ENCODE data around the gene FAXDC2. TPM values are rescaled to one million over a fixed set of nuclear protein-coding genes. Genes with fewer than 3 reads are reported as not detected.

Gene FAXDC2
- total and polyA plus RNA-seq, 9 of the 15 experiments (the other 6 are each of a cell fraction or from before 2014, with no cell fraction given): 2.4 to 30.0 (median 9.9) TPM

DNA sequence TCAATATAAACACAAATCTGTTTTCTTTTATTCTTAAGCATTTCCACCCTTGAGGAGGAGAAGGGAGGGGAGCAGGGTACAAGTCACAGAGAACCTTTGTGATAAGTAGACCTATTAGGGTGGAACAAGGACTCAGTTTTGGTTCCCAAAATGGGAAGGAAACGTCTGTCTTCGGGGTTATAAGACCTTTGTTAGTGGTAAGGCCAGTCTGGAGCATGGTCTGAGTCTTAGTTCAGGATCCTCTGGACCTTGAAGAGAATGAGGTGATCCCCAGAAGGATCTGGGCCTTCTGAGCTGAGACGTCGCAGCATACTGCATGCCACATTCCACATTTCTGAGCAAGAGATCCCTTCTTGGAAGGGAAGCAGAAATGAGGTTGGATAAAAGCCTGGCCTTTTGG, 37.2 kb downstream of the FAXDC2 start:
- intact Hi-C loops (cut with micrococcal nuclease) (loop anchor here (2.0 kb wide), 1 partner anchor 58 kb away; the partner anchor contains the start of gene LARP1), in situ Hi-C loops (cut with MboI) (no loop called here)
- H3K27ac ChIP-seq (ENCODE audit: extremely low read depth, low read depth, low read length): no peak overlapping the region
- peaks cover 10 to 14% of the 10 kb centered on the region in 2 experiments; a peak in 4 of 5 replicates for H3K4me1 ChIP-seq (replicated peaks in 1 of 2; ENCODE audit: control insufficient read depth in 2 of 2, insufficient read depth in 2 of 2, low read length in 2 of 2)
- peaks cover 6% of the 10 kb centered on the region; the same call in 1 of the 3 replicates for H3K79me2 ChIP-seq (ENCODE audit: control insufficient read depth, insufficient read depth, low read length)
- H3K9ac ChIP-seq (ENCODE audit: insufficient read depth in 1 of 2, low read depth in 2 of 2, low read length in 2 of 2): no peak overlapping the region
- H3K36me3 ChIP-seq (ENCODE audit: control insufficient read depth, insufficient read depth, low read length): peaks cover 94% of the 10 kb centered on the region
- no peak overlapping the region for H3K4me3 ChIP-seq
- no peaks in the 10 kb centered on the region for H3K9me3 ChIP-seq (replicated peaks; ENCODE audit: control insufficient read depth, insufficient read depth, low read depth, low read length)
- CTCF ChIA-PET (ENCODE audit: low intra/inter-chr PET ratio): no interaction called here
- ATAC-seq (no peak), FAIRE-seq (no peak), DNase-seq (ENCODE audit: extremely low read depth in 1 of 4, low spot score in 3 of 4) (no peak)
- H4K20me1 ChIP-seq (replicated peaks; ENCODE audit: control insufficient read depth, insufficient read depth, low read length): peaks cover 3% of the 10 kb centered on the region; the same call in 1 of the 2 replicates
- no peak overlapping the region for H2AFZ ChIP-seq (ENCODE audit: low read depth, low read length)
- BruUV-seq (replicated peaks): no TSS peak
- TF ChIP-seq, protein P1, sequence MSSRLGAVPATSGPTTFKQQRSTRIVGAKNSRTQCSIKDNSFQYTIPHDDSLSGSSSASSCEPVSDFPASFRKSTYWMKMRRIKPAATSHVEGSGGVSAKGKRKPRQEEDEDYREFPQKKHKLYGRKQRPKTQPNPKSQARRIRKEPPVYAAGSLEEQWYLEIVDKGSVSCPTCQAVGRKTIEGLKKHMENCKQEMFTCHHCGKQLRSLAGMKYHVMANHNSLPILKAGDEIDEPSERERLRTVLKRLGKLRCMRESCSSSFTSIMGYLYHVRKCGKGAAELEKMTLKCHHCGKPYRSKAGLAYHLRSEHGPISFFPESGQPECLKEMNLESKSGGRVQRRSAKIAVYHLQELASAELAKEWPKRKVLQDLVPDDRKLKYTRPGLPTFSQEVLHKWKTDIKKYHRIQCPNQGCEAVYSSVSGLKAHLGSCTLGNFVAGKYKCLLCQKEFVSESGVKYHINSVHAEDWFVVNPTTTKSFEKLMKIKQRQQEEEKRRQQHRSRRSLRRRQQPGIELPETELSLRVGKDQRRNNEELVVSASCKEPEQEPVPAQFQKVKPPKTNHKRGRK (tag; IDR thresholded peaks at IDR 0.05): no peak
- TF ChIP-seq ZNF431 (CRISPR knock-in tag; IDR thresholded peaks at IDR 0.05): no peak
- TF ChIP-seq MYBL2 (IDR thresholded peaks at IDR 0.05; ENCODE audit: low read depth): no peak
- TF ChIP-seq MYBL2 (CRISPR knock-in tag; IDR thresholded peaks at IDR 0.05; ENCODE audit: borderline replicate concordance): no peak
- H3K4me2 ChIP-seq (ENCODE audit: insufficient read depth, low read length): no peak overlapping the region
- no peaks in the 10 kb centered on the region for H3K27me3 ChIP-seq (ENCODE audit: control insufficient read depth in 2 of 2, insufficient read depth in 2 of 2, low read length in 2 of 2)
- POLR2A ChIA-PET: no interaction called here
- no peaks in the 10 kb centered on the region for H3K9me1 ChIP-seq (ENCODE audit: control insufficient read depth, insufficient read depth, low read length)
- WGBS (ENCODE audit: insufficient coverage, low coverage, missing lambda C conversion rate): 97% methylated on average over 4 of the region's 4 CpGs

Data from K562 (cell line).